Progenitor cell of endocrine pancreas (in vitro differentiated cells): ENCODE results near the gene NAA40. TPM values are rescaled to one million over a fixed set of nuclear protein-coding genes. Genes with fewer than 3 reads are reported as not detected.

ENCODE experiments used
- DNase-seq: peaks from one replicate; pipeline ENCODE4 v3.0.0; 2021; ENCODE audit warnings: low spot score; ENCODE audit not compliant: unreplicated experiment
- H3K27ac Mint-ChIP-seq: 2 replicates; pipeline ENCODE4 v1.8.0; 2021; ENCODE audit warnings: mild to moderate bottlenecking, moderate library complexity, mixed read lengths
- H3K27me3 Mint-ChIP-seq: 2 replicates; pipeline ENCODE4 v1.8.0; 2021; ENCODE audit warnings: mixed read lengths
- H3K36me3 Mint-ChIP-seq: 2 replicates; pipeline ENCODE4 v1.8.0; 2022; ENCODE audit warnings: mixed read lengths; ENCODE audit not compliant: insufficient read depth
- H3K4me1 Mint-ChIP-seq: 2 replicates; pipeline ENCODE4 v1.8.0; 2021; ENCODE audit warnings: low read depth, mixed read lengths
- H3K4me3 Mint-ChIP-seq: 2 replicates; pipeline ENCODE4 v1.8.0; 2021; ENCODE audit warnings: low read depth, mild to moderate bottlenecking, moderate library complexity, mixed read lengths
- H3K9me3 Mint-ChIP-seq: 2 replicates; pipeline ENCODE4 v1.8.0; 2021; ENCODE audit warnings: low read depth, mixed read lengths
- total RNA-seq: library from RNA; stranded (reverse); gene quantifications from 2 replicates; pipeline ENCODE4 v1.2.1, GENCODE V29; 2021
- TF ChIP-seq, protein P1 (sequence below): fragments of 200-600 bp; sonication (generic); IDR thresholded peaks from one replicate; pipeline ENCODE4 v1.5.0; 2021; ENCODE audit warnings: antibody characterized with exemption, mild to moderate bottlenecking; ENCODE audit not compliant: unreplicated experiment

NAA40 gene
- total RNA-seq, 1 donor from 2014 or later = 60.6 TPM

DNA sequence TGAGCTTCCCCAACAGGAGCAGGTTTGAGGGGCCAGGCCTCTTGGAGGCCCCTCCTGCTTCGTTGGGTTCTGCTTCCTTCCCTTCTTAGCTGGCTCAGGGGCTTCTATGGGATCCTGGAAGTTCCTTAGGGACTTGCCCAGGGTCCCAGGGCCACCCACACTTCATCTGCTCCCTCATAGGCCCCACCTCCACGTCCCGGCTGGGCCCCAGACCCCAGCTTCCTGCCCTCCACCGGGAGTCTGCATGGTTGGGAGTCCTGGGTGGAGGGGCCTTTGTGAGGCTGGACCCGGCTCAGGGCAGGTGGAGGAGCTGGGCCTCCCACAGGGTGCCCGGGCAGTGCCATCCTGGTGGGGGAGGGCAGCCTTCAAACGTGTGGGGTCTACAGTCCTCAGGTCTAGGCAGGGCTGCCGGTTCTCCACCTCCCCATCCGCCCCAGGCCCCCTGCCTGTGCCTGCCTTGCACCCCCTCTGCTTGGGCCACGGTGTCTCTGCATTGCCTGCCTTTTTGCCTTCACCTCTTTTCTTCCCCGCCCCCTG, 59.1 kb downstream of the NAA40 start:
- H3K27me3 Mint-ChIP-seq = peaks cover 16% of the 10 kb centered on the region
- peak; percentile 8 for DNase-seq
- TF ChIP-seq, protein P1, sequence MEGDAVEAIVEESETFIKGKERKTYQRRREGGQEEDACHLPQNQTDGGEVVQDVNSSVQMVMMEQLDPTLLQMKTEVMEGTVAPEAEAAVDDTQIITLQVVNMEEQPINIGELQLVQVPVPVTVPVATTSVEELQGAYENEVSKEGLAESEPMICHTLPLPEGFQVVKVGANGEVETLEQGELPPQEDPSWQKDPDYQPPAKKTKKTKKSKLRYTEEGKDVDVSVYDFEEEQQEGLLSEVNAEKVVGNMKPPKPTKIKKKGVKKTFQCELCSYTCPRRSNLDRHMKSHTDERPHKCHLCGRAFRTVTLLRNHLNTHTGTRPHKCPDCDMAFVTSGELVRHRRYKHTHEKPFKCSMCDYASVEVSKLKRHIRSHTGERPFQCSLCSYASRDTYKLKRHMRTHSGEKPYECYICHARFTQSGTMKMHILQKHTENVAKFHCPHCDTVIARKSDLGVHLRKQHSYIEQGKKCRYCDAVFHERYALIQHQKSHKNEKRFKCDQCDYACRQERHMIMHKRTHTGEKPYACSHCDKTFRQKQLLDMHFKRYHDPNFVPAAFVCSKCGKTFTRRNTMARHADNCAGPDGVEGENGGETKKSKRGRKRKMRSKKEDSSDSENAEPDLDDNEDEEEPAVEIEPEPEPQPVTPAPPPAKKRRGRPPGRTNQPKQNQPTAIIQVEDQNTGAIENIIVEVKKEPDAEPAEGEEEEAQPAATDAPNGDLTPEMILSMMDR = no peak
- peaks cover 1% of the 10 kb centered on the region for H3K4me1 Mint-ChIP-seq
- no peak overlapping the region for H3K4me3 Mint-ChIP-seq
- H3K36me3 Mint-ChIP-seq = peaks cover 23% of the 10 kb centered on the region
- H3K27ac Mint-ChIP-seq = no peak overlapping the region
- no peaks in the 10 kb centered on the region for H3K9me3 Mint-ChIP-seq

DNA sequence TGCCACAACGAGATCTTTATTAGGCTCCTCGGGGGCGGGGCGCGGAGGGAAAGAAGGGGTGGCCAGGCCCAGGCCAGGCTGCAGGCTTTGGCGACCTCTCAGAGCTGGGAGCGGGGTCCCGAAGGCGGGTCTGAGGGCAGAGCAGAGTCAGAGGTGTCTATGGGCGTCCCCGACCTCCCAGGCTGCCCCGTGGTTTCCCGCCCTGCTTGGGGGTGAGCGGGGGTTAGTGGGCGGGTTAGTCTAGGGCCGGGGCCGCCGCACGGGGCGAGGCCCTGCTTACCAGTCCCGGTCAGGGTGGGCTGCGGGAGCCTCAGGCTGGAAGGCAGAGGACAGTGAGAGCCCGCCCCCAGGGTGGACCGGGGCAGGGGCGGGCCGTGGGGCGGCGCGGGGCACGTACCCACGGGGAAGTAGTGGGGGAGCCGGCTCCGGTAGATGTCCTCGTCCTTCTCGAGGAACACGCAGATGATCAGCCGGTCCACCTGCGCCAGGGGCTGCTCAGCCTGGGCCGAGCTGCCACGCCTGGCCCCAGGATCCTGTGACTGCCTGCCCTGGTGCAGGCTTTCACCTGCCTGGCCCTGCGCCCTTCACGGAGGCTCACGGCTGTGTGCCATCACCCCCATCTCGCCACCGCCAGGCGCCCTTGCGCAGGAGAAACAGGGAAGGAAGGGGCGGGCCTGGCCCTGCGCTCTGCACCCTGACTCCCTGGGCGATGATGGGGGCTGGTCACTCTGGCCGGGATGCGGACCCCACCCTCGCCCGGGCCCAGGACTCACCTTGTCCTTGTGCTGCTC, 60.0 kb downstream of the NAA40 start:
- no peak overlapping the region for H3K4me3 Mint-ChIP-seq
- no peak overlapping the region for H3K27ac Mint-ChIP-seq
- no peaks in the 10 kb centered on the region for H3K9me3 Mint-ChIP-seq
- peaks cover 21% of the 10 kb centered on the region for H3K36me3 Mint-ChIP-seq
- no peak for DNase-seq
- TF ChIP-seq, protein P1 = no peak
- H3K27me3 Mint-ChIP-seq = peaks cover 25% of the 10 kb centered on the region
- H3K4me1 Mint-ChIP-seq = peaks cover 1% of the 10 kb centered on the region

DNA sequence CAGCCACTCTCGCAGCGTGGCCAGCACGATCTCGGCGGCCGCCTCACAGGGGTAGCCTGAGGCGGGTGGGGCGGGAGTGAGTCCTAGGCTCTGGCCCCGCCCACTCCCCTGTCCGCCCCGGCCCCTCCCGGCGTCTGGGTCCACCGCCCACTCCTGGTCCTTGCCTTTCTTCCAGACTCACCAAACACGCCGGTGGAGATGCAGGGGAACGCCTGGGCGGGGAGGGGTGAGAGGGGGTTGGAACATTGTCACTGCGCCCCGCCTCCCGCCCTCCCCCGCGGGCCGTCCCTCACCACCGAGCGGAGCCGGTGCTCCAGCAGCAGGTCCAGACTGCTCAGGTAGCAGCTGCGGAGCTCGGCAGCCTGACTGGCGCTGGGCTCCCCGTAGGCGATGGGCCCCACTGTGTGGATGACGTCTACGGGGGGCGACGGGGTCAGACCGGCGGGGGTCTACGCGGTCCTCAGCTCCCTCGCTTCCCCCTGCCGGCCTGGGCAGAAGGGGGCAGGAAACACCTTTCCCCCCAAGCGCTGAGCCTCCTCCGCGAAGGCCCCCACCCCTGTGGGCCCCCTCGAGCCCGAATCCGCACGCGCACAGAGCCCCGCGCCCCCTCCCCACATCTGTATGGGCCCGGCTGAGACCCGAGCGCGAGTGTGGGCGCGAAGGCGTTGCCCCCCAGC, 60.7 kb downstream of the NAA40 start:
- Mint-ChIP-seq H3K4me1 (peaks cover 1% of the 10 kb centered on the region), H3K9me3 (no peaks in the 10 kb centered on the region), H3K27me3 (peaks cover 30% of the 10 kb centered on the region), H3K36me3 (peaks cover 21% of the 10 kb centered on the region), H3K27ac (no peak overlapping the region), H3K4me3 (no peak overlapping the region)
- TF ChIP-seq, protein P1 = no peak
- no peak for DNase-seq

DNA sequence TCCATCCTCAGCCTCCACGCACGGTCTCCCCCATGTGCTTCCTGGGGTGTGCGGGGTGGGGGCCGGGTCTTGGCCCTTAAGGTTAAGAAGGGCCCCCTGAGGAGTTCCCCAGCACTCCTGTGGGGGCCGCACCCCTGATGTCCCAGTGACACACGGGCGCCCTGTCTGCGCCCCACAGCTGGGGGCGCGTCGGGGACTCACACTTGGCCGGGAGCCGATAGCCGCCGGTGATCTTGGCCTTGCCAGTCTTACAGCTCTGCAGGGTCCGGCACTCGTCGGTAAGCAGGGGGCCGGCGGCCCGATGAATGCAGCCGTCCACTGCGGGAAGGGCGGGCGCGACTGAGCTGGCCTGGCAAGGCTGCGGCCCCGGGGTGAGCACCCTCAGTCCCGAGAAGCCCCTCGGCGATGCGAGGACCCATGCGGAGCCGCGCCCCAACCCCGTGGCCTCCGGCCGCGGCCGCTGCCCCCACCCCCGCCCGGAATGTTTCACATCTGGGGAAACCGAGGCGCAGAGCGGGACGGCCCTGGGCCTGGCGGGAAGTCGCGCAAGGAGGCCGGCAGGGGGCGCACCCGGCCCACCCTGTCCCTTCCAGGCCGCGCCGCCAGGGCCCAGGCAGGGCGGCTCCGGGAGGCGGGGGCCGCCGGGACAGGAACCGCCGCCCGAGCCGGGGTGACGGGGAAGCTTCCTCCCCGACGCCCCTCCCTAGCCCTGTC, 61.4 kb downstream of the NAA40 start:
- DNase-seq = peak; percentile 63
- Mint-ChIP-seq H3K4me3 (no peak overlapping the region), H3K27me3 (peaks cover 33% of the 10 kb centered on the region), H3K4me1 (peaks cover 1% of the 10 kb centered on the region), H3K27ac (no peak overlapping the region), H3K36me3 (peaks cover 18% of the 10 kb centered on the region), H3K9me3 (no peaks in the 10 kb centered on the region)
- TF ChIP-seq, protein P1 = peak; percentile 81
